ENCODE results near the gene TFAP2A.

TFAP2A gene

GRCh38 chr6:10417681-10418104, 2.8 kb upstream of the TFAP2A start:
- Histone ChIP-seq H3K9me3 (ENCODE audit: insufficient read depth, low read depth, low read length) (no peaks in the 10 kb centered on the region), H3K9ac (ENCODE audit: low read depth, low read length, poor library complexity, severe bottlenecking) (no peak overlapping the region), H3K4me2 (ENCODE audit: low read depth, low read length, poor library complexity, severe bottlenecking) (no peak overlapping the region), H3K4me1 (ENCODE audit: insufficient read depth, low read length, poor library complexity, severe bottlenecking) (peaks cover 6% of the 10 kb centered on the region), H4K20me1 (ENCODE audit: insufficient read depth, low read length, poor library complexity, severe bottlenecking) (no peaks in the 10 kb centered on the region), H3F3A (ENCODE audit: low read depth) (no peaks in the 10 kb centered on the region), H2AFZ (ENCODE audit: low read length) (no peak overlapping the region), H3K4me3 (ENCODE audit: low read length, poor library complexity, severe bottlenecking) (no peak overlapping the region), H3K36me3 (ENCODE audit: insufficient read depth, low read length) (no peaks in the 10 kb centered on the region), H3K79me2 (ENCODE audit: insufficient read depth, low read length) (no peaks in the 10 kb centered on the region), H3K27me3 (ENCODE audit: insufficient read depth, low read length, poor library complexity, severe bottlenecking) (peaks cover 13% of the 10 kb centered on the region), H3K9me2 (replicated peaks; ENCODE audit: low read depth, low read length) (no peaks in the 10 kb centered on the region)
- no peak for TF ChIP-seq EZH2phosphoT487 (IDR thresholded peaks at IDR 0.05; ENCODE audit: borderline replicate concordance)
- TF ChIP-seq, protein P1, sequence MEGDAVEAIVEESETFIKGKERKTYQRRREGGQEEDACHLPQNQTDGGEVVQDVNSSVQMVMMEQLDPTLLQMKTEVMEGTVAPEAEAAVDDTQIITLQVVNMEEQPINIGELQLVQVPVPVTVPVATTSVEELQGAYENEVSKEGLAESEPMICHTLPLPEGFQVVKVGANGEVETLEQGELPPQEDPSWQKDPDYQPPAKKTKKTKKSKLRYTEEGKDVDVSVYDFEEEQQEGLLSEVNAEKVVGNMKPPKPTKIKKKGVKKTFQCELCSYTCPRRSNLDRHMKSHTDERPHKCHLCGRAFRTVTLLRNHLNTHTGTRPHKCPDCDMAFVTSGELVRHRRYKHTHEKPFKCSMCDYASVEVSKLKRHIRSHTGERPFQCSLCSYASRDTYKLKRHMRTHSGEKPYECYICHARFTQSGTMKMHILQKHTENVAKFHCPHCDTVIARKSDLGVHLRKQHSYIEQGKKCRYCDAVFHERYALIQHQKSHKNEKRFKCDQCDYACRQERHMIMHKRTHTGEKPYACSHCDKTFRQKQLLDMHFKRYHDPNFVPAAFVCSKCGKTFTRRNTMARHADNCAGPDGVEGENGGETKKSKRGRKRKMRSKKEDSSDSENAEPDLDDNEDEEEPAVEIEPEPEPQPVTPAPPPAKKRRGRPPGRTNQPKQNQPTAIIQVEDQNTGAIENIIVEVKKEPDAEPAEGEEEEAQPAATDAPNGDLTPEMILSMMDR (conservative IDR thresholded peaks at IDR 0.05; ENCODE audit: low read length), result no peak

DNA sequence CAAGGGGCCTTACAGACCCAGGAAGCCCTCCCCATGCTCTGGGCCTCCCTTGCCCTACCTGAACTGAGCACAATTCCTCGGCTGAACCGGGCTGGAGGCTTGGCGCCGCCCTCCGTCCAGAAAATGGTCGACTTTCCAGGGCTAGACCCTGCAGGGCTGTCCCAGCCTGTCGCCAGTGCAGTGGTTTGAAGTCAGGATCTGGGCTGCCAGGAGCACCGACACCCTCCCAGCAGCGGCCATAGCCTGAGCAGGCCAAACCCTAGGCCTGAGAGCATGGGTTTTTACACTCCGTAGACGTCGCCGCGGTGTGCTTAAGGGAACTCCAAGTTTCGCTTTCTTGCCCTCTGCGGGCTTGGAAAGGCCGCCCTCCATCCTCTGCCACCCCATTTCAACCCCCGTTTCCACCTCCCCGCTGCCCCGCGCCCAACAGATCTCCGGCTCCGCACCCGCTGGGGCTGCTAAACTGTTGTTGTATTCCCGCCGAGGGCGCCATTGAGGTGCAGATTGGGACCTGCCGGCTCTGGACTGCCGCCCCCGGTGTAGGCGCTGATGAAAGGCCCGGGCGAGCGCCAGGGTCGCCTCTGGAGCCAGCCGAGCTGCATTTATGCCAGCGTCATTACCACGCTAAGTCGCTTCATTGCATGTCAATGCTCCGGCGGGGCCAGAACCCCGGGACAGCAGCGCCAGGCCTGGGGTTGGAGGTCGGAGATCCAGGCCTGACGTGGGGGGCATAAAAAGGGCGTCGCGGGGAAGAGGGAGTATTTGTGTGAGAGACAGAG, 2.2 kb upstream of the TFAP2A start:
- Histone ChIP-seq H3K9me2 (replicated peaks; ENCODE audit: low read depth, low read length) (no peaks in the 10 kb centered on the region), H2AFZ (ENCODE audit: low read length) (no peak overlapping the region), H3K9ac (ENCODE audit: low read depth, low read length, poor library complexity, severe bottlenecking) (no peak overlapping the region), H3K4me2 (ENCODE audit: low read depth, low read length, poor library complexity, severe bottlenecking) (no peak overlapping the region), H3K36me3 (ENCODE audit: insufficient read depth, low read length) (no peaks in the 10 kb centered on the region), H3K4me1 (ENCODE audit: insufficient read depth, low read length, poor library complexity, severe bottlenecking) (peaks cover 8% of the 10 kb centered on the region), H3K9me3 (ENCODE audit: insufficient read depth, low read depth, low read length) (no peaks in the 10 kb centered on the region), H4K20me1 (ENCODE audit: insufficient read depth, low read length, poor library complexity, severe bottlenecking) (no peaks in the 10 kb centered on the region), H3K4me3 (ENCODE audit: low read length, poor library complexity, severe bottlenecking) (no peak overlapping the region), H3K79me2 (ENCODE audit: insufficient read depth, low read length) (no peaks in the 10 kb centered on the region), H3K27me3 (ENCODE audit: insufficient read depth, low read length, poor library complexity, severe bottlenecking) (peaks cover 13% of the 10 kb centered on the region), H3F3A (ENCODE audit: low read depth) (no peaks in the 10 kb centered on the region)
- TF ChIP-seq EZH2phosphoT487 (IDR thresholded peaks at IDR 0.05; ENCODE audit: borderline replicate concordance), result no peak
- TF ChIP-seq, protein P1 (conservative IDR thresholded peaks at IDR 0.05; ENCODE audit: low read length), result no peak

- Histone ChIP-seq H3K9ac (ENCODE audit: low read depth, low read length, poor library complexity, severe bottlenecking) (no peak overlapping the region), H3K9me3 (ENCODE audit: insufficient read depth, low read depth, low read length) (no peaks in the 10 kb centered on the region), H3K4me3 (ENCODE audit: low read length, poor library complexity, severe bottlenecking) (no peak overlapping the region), H4K20me1 (ENCODE audit: insufficient read depth, low read length, poor library complexity, severe bottlenecking) (no peaks in the 10 kb centered on the region), H3K4me1 (ENCODE audit: insufficient read depth, low read length, poor library complexity, severe bottlenecking) (peaks cover 8% of the 10 kb centered on the region), H3K79me2 (ENCODE audit: insufficient read depth, low read length) (no peaks in the 10 kb centered on the region), H3K36me3 (ENCODE audit: insufficient read depth, low read length) (no peaks in the 10 kb centered on the region), H3K27me3 (ENCODE audit: insufficient read depth, low read length, poor library complexity, severe bottlenecking) (peaks cover 13% of the 10 kb centered on the region), H2AFZ (ENCODE audit: low read length) (no peak overlapping the region), H3K9me2 (replicated peaks; ENCODE audit: low read depth, low read length) (no peaks in the 10 kb centered on the region), H3K4me2 (ENCODE audit: low read depth, low read length, poor library complexity, severe bottlenecking) (no peak overlapping the region), H3F3A (ENCODE audit: low read depth) (no peaks in the 10 kb centered on the region)
- TF ChIP-seq EZH2phosphoT487 (IDR thresholded peaks at IDR 0.05; ENCODE audit: borderline replicate concordance), result no peak
- TF ChIP-seq, protein P1 (conservative IDR thresholded peaks at IDR 0.05; ENCODE audit: low read length), result no peak
These were observed 1.6 kb upstream of the TFAP2A start for GRCh38 chr6:10416516-10416862.

Data from Loucy (cell line).